HG03558 (cell line): ENCODE measurements around the gene TXNDC11.

ENCODE experiments used
- ATAC-seq: cut with Tn5 transposase; IDR thresholded peaks from one replicate; pipeline ENCODE4 v1.9.1; 2021; ENCODE audit warnings: moderate number of reproducible peaks; ENCODE audit not compliant: unreplicated experiment; ENCODE audit errors: extremely low read depth

Gene TXNDC11

GRCh38 chr16:11667221-11667823 is 75.3 kb downstream of the TXNDC11 start:
- no peak for ATAC-seq

- no peak for ATAC-seq
Measured at GRCh38 chr16:11666103-11667055, 76.3 kb downstream of the TXNDC11 start.

DNA sequence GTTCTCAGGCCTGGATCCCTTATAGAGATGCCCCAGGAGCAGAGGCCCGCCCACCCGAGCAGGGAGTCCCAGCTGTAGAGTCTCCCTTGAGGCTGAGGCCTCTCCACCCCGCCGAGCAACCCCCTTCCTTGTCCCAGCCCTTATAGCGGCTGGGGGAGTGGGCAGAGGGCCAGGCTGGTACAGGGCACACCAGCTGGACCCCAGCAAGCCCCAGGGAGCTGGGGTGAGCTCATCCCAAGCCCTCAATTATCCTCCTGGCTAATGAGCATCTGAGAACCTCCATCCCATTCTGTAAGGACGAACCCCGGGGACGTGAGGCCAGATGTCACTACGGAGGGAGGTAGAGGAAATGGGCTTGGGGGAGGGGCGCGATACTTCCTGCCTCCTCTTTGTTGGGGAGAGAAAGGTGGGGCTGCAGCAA is 77.6 kb downstream of the TXNDC11 start:
- no peak for ATAC-seq

GRCh38 chr16:11662582-11662981 is 80.1 kb downstream of the TXNDC11 start:
- ATAC-seq = no peak

DNA sequence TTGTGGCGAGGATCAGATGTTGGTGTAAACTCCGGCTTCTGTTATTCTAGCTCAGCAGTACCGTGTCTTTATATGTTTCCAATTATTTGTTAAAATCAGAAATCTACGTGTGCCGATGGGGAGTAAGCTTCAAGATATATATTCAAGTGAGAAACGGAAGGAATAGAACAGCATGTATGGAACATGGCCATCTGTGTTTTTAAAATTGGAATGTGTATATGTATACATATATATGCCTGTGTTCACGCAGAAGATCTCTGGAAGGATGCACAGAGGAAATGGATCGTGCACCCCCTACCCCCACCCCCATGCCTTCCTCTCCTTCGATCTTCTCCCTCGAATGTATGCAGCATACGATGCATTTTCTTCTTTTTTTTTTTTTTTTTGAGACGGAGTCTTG is 82.1 kb downstream of the TXNDC11 start:
- ATAC-seq = no peak

DNA sequence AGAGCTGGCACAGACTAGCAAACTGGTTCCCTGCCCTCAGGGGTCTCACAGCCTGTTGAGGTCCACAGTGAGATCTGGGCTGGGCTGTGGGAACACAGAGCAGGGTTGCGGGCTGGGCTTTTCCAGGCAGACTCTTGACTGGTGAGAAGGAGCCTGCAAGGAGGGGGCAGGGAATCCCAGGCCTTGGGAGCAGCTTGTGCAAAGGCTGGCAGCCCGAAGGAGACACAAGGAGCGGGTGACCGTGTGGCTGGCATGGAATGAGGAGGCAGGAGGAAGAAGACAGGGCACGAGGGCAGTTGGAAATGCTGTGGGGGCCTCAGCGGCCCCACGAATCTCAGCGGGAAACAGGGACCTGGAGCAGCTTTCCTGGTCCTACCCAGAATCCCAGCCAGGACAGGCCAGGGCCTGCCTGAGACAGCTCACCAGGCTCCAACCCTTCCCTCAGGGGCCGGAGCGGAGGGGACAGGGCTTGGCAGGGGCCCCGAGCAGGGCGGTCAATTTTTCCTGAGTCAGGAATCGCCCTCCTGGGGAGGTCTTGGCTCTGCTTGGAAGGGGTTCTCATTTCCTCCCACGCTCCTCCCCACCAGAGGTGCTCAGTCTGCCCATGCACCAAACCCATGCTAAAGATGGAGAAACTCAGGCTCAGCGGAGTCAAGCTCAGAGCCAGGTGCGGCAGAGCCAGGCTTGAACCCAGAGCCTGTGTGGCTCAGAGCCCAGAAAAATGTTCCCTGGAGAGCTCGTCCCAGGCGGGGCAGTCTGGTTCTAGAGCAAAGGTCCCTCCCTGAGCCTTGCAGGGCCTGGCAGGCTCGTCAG is 83.6 kb downstream of the TXNDC11 start:
- no peak for ATAC-seq

DNA sequence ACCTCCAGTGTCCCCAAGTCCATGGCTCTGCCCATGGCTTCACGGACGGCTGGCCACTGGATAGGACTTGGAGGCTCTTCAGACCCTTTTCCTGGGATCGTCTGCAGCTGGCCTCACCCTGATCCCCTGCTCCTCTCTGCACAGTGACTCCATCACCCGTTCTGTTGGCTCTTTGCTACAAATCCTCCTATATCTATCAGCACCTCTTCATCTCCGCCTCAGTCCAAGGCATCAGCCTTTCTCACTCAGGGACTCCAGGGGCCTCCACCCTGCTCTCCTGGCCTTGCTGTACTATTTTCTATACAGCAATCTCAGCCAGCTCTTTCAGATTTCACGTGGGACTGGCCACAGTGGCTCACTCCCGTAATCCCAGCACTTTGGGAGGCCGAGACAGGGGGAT is 85.1 kb downstream of the TXNDC11 start:
- ATAC-seq = no peak

DNA sequence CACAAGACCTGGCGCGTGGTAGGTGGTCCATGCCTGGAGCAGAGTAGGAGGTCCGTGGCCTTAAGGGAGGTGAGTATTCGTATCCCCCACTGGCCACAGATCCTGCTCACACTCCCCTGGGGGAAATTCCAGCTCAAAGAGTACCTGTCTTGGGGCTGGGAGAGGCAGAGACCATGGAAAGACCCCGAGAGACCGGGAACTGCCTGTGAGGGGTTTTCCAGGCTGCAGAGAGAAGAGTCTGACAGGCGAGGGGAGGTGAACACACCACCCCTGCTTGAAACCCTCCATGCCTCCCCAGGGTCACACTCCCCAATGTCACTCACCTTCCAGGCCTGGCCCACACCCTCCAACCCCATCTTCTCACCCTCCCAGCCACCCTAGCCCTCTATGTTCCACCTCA is 87.0 kb downstream of the TXNDC11 start:
- no peak for ATAC-seq

GRCh38 chr16:11651796-11652195 is 90.9 kb downstream of the TXNDC11 start:
- ATAC-seq = no peak

DNA sequence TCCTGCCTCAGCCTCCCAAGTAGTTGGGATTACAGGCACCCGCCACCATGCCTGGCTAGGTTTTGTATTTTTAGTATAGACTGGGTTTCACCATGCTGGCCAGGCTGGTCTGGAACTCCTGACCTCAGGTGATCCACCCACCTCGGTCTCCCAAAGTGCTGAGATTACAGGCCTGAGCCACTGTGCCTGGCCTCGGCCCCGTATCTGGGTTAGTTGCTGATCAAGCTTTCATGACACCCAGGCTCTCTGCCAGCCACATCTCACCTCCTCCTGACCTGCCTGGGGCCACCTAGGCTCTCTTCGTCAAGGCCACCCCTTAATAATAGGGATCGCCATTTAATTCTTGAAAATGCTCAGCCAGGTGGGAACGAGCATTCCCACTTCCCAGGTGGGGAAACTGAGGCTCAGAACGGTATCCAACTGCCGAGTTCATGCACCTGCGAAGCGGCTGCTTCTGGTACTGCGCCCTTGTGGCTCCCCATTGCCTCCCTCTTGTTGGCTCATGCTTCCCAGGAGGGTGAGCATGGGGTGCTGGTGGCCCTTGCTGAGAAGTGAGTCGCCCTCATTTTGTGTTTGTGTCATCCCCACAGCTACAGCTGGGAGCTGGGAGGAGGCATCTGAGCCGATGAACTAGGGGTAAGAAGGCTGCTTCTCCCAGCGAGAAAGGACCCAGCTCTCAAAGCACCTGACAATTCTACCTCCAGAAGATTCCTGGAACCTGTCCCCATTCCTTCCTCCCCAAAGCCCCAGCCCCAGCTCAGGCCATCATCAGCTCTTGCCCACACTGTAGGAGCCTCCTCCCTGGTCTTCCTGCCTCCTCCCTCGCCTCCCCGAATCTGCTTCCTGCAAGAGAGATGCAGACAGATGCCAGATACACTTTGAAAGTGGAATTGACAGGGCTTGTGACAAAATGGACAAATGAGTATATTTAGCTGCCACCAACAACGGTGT is 91.7 kb downstream of the TXNDC11 start:
- ATAC-seq = no peak

GRCh38 chr16:11649276-11649675 is 93.4 kb downstream of the TXNDC11 start:
- ATAC-seq = no peak

- no peak for ATAC-seq
Measured at GRCh38 chr16:11642765-11643116, 99.9 kb downstream of the TXNDC11 start.

GRCh38 chr16:11640987-11641817 is 101.5 kb downstream of the TXNDC11 start:
- no peak for ATAC-seq

GRCh38 chr16:11639925-11640899 is 102.4 kb downstream of the TXNDC11 start:
- ATAC-seq = no peak

DNA sequence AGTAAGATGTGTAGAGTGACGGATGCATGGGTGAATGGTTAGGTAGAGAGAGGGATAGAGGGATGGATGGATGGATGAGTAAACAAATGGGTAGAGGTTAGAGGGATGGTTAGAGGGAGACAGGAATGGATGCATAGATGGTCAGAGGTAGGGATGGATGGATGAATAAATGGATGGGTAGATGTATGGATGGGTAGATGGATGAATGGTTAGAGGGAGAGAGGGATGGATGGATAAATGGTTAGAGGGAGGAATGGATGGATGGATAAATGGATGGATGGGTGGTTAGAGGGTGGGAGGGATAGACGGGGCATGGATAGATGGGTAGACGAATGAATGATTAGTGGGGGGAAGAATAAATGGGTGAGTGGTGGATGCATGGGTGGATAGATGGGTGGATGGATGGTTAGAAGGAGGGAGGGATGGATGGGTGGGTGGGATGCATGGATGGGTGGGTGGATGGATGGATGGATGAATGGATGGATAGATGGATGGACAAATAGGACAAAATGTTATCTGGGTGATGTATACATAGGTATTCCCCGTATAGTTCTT is 103.6 kb downstream of the TXNDC11 start:
- no peak for ATAC-seq

DNA sequence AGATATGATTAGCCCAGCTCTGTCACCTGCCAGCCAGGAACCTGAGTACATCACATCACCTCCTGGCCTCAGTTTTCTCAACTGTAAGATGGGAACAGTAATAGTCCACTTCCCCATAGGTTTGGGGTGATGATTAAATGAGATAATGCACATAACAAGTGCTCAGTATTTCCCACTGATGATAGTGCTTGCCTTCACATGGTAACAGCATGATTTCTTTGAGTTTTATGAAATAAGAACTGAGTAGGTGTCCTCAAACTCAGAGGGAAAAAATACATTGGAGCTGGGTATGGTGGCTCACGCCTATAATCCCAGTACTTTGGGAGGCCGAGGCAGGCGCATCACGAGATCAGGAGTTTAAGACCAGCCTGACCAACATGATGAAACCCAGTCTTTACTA is 104.5 kb downstream of the TXNDC11 start:
- ATAC-seq = no peak

GRCh38 chr16:11637320-11637719 is 105.3 kb downstream of the TXNDC11 start:
- ATAC-seq = no peak
